Measurements from ENCODE around the gene SDR42E1.
"Not testable (repeated sequence)": the region's sequence is repeated elsewhere in the genome, so short reads cannot be mapped to it uniquely, and the experiment has no call there.

SDR42E1 gene

DNA sequence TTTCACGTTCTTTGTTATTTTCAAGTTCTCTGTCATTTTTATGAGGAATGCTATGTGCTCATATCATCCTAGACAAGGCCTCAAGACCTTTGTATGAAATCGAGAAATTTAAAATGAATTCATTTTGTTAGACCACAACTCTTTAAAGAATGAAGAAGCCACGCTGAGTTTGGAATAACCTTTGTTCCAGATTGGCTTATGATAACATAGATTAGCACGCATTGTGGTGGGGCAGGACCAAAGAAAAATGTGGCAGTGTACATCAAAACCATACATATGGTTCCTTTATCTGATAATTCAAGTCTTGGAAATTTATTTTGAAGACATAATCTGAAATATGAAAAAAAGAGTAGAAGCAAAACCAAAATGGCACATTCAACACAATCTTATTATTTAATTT lies 26.0 kb upstream of the SDR42E1 start:
- no peak for DNase-seq

DNA sequence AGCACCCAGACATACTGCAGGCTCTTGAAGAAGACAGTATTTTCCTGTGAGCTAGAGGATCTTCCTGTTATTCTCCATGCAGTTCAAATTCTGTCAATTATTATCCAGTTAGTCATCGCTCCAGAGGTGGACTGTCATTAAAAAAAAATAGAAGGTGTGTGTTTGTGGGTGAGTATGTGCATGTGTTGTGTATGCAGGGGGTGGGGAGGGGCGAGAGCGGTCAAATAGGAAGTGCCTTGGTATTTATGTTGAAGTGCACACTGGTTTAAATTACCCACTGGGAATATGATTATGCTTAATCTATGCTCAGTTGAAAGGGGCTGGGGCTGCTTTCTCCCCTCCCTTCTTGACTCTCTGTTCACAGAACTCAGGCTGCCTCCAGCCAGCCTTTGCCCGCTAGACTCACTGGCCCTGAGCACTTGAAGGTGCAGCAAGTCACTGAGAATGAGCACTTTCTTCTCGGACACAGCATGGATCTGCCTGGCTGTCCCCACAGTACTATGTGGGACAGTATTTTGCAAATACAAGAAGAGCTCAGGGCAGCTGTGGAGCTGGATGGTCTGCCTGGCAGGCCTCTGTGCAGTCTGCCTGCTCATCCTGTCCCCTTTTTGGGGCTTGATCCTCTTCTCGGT lies 23.8 kb upstream of the SDR42E1 start, which contains the start of gene HSD17B2:
Gene HSD17B2, plus strand, starts transcription at position 273 of the 632 bp plus-strand sequence. Its CDS starts 172 bp downstream, at position 445.
- DNase-seq: no peak

DNA sequence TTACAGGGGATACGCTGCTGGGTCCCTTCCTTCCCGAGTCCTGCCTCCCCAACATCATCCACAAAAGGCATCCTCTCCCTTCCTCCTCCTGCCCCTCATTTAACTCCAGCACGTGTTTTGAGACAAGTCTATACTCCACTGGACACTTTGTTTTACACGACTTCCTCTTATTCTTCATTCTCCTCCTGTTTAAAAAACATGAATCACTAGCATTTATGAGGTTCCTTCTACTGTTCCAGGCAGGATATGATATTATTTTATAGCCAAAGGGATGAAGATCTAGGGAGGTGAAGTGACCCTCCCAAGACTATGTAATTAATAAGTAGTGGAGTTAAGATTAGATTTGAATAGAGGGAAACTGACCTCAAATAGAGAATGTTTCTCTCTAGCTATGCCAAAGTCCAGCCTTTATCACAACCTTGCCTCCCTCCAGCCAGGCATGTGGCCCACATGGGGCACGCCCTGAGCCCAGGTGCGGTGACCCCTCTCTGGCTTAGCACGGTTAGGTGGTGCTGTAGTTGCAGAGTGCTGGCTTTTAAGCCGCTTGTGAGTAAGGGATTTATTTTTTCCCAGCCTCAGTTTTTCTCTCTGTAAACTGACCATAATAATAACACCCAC lies 22.5 kb upstream of the SDR42E1 start:
- DNase-seq: no peak

DNA sequence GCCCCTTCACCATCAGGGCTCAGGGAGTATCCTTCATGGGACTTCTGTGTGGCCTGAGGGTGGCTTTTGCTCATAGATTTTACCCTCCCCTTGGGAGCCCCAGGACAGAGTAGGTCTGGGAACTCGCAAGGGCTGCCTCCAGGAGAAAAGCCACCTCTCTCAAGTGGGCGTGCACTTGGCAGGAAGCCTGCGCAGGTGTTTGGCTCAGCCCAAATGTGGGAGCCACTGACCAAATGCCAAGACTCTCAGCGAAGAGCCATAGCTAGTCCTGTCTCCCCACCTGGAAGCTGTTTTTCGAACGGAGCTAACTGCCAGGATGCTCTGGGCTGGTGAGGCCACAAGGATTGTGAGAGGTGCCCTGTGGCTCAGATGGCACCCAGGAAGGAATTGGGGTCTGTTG lies 21.7 kb upstream of the SDR42E1 start:
- DNase-seq: no peak

DNA sequence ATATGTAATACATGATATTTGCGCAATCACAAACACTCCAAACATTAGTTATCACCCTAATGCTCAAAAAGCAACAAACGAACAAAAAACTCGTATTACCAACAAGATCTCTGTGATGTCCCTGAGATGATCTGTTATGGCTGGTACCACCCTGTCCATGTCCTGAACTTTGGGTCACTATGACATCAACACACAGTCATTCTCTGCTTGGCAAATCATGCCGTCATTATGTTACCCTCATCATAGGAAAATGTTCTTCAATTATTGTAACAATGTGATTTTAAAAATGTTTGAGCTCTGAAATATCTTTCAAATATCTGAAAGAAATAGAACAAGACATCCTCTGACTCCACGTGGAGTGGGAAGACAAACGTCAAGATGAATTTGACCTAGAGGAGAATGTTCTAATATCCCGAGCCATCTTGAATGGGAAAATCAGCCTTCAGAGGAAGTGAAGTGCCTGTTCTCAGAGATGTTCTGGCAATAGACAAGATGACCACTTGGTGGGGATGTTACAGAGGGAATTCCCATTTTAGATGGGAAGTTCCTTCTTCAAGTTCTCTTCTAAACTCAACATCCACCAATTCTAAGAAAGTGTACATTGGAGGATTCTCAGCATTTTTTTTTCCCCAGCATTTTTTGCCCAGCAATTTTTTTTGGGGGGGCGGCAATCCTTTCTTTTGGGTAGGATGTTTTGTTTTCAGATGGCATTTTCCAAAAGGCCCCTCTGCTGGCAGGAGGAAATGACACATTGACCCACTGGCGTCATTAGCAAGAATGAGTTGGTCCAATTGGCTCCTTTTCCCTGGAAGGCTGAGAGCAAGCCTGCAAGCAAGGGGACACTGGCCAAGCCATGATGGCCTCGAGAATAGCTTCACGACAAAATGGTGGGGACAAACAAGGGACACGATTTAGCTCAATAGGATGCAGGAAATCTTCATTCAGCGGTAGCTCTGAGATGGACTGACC lies 20.1 kb upstream of the SDR42E1 start:
- no peak for DNase-seq

DNA sequence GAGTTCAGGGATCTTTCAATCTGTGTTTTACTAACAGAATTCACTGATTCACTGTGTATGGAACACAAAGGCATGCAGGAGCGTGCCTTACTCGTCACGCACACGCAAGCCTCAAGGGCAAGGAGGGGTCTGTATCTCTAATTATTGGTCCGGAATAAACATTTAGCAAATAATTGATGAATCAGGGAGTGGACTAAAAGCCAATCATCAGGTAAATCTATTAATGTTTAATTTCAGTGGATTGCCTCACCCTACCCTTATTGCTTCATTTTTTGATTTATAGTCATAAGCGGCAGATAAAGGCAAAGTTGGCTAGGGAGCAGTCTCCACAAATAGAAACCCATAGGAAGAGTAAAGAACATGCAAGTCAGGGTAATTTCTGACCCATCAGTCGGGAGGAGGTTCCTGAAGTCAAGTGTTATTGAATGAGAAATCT lies 16.4 kb upstream of the SDR42E1 start:
- DNase-seq: no peak

DNA sequence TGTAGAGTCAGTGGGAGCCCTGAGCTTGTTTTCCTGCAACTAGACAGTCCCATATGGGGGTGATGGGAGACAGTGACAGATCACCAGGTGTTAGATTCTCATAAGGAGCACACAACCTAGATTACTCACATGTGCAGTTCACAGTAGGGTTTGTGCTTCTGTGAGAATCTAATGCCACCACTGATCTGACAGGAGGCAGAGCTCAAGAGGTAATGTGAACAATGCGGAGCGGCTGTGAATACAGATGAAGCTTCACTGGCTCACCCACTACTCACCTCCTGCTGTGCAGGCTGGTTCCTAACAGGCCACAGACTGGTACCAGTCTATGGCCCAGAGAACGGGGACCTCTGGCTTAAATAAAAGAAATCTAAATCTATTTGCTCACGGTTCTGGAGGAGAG lies 13.6 kb upstream of the SDR42E1 start:
- DNase-seq: no peak

DNA sequence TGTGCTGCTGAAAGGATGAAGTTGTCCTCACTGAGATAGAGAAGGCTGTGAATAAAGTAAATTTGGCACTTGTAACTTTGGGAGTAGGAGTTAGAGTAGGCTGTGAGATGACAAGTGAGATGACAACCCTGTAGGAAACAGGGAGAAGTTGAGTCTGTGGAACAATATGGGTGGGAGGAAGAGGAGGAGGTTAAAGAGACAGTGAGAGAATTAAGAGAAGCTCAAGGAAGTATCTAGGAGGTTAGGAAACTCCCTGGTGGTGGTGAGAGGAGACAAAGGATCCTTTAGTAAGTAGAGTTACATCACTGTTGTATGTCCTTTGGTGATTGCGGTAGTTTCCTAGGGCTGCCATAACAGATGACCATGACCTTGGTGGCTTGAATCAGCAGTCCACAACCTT lies 13.0 kb upstream of the SDR42E1 start:
- DNase-seq: no peak

DNA sequence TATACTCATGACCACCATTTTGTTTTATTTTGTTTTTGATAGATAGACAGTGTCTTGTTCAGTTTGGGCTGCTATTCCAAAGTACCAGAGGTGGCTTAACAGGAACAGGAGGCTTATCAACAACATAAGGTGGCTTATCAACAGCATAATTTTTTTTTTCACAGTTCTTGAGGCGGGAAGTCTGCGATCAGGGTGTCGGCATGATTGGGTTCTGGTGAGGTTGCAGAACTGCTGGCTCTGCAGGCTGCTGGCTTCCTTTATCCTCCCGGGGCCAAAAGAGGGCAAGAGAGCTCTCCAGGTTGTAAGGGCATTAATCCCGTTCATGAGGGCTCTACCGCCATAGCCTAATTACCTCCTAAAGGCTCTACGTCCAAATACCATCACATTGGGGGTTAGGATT lies 11.9 kb upstream of the SDR42E1 start:
- DNase-seq: no peak

DNA sequence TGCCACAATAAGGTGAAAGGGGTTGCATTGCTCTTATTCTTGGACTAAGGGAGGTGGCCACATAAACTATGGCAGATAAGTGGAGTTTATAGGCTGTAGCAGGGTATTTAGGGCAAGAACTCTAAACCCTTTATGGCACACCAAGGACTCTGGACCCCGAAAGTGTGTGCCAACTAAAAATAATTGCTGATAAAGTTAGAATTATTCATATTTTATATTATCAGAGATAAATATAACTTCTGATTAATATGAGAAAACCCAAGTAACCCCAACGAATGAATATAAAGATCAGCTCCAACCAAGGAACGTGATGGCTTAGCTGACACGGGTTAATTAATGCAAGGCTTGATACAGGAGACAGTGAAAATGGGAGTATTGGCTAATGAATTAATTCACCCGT lies 8.8 kb upstream of the SDR42E1 start:
- DNase-seq: no peak

DNA sequence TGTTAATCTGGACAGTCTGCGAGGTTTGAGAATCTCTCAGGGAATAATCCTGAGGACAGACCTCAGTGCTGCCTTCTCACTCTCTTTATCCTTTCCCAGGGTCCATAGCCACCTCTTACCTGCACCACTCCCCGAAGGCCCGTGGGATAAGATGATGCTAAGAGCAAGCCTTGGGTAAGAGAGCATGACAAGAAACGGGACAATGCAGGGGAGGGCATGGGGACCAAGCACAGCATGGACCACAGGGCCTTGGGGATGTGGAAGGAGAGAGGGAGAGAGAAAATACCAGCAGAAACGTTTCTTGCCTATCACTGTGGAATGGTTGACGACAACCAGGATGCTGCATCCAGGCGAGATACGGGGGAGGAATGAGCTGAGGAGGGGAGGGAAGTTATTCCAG lies 8.3 kb upstream of the SDR42E1 start:
- DNase-seq: no peak

DNA sequence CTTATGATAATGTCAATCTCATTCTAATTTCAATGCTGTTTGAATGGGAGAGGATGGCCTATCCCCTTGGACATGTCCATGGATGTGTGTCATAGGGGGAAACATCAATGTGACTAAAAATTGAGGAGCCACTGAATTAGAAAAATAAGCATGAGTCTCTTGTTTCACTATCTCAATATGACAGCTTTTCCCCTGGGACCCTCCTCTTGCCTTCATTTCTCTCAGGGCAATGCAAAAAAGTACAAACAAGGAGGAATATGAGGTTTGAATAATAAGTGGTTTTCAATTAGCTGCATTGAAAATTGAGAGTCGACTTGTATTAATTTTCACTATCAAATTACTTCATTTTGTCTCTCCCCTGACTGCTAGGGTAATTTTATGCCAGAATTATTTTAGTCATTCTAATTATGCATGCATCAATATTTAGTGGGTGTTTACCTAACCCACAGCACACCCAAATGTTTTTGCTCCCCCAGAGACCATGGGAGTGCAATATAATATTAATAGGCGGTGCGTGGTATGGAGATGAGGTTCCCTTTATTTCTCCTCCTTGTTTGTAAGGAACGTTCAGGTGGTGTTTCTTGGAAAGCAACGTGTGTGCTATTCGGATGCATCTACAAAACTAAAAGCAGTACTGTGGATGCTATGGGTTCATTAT lies 6.8 kb upstream of the SDR42E1 start:
- DNase-seq: no peak

DNA sequence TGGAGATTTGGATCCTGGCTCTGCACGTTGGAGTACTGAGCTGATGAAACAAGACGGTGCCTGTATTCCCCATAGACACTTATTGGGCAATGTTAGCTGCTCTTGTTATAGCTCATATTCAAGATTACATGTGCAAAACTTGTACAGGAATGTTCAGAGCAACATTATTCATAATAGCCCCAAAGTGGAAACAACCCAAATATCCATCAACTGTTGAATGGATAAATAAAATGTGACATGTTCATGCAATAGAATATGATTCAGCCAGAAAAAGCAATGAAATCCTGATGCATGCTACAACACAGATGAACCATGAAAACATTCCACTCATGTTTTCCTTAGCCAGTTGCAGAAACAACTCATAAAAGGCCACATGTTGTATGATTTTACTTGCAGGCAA lies 5.7 kb upstream of the SDR42E1 start:
- no peak for DNase-seq

DNA sequence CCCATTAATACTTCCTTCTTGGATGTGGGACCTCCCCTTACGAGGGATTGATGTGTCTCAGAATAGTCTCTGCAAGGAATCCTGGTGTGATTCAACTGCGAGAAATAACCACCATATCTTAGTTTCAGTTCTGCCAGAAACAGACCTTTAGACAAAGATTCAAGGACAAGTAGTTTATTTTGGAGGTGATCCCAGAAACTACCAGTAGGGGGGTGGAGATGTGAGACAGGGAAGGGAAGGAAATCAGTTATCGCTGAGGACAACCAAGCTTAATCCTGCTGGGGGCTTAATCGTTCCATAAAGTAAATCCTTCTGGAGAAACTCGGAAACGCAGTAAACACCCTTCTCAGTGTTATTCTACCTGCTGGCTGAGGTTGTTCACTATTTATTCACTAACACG lies 5.0 kb upstream of the SDR42E1 start:
- DNase-seq: no peak

DNA sequence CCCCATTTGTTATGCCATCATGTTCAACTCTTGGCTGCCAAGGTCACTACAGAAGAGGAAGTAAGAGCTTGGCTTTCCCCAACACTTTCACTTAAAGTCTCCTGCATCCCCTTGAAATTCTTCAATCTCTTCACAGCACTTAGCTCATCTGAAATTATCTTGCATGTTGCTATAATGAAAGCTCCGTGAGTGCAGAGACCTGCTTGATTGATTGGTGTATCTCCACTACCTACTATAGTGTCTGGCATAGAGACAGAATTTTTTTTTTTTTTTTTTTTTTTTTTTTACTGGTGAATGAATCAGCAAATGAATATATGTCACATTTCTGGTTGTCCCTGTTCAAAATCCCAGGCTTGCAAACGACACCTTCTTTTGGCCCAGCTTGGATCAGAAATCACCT lies 1.9 kb upstream of the SDR42E1 start:
- DNase-seq: no peak

DNA sequence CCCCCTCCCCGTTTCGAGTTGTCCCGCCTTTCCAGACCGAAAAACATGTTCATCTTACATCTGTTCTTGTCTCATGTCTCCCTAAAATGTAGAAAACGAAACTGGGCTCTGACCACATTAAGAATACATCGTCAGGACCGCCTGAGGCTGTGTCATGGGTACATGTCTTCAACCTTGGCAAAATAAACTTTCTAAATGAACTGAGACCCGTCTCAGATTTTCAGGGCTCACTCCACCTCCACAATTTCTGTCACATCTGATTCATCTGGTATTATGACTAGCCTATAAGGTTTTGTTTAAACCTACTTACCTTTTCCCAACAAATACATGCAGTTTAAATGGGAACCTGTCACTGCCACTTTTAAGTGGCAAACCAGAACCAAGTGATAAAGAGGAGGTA lies 621 bp downstream of the SDR42E1 start:
- no peak for DNase-seq

DNA sequence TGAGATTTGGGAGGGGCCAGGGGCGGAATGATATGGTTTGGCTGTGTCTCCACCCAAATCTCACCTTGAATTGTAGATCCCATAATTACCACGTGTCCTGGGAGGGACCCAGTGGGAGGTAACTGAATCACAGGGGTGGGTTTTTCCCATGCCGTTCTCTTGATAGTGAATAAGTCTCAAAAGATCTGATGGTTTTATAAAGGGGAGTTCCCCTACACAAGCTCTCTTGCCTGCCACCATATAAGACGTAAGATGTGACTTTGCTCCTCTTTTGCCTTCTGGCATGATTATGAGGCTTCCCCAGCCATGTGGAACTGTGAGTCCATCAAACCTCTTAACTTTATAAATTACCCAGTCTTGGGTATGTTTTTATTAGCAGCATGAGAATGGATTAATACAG lies 1.5 kb downstream of the SDR42E1 start:
- DNase-seq: not testable (repeated sequence)

DNA sequence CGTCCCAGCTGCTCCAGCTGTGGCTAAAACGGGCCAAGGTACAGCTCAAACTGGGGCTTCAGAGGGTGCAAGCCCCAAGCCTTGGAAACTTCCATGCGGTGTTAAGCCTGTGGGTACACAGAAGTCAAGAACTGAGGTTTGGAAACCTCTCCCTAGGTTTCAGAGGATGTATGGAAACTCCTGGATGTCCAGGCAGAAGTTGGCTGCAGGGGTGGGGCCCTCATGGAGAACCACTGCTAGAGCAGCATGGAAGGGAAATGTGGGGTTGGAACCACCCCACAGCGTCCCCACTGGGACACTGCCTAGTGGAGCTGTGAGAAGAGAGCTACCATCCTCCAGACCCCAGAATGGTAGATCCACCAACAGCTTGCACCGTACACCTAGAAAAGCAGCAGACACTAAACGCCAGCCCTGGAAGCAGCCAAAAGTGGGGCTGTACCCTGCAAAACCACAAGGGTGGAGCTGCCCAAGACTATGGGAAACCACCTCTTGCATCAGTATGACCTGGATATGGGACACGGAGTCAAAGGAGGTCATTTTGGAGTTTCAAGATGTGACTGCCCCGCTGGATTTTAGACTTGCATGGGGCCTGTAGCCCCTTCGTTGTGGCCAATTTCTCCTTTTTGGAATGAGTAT lies 2.2 kb downstream of the SDR42E1 start:
- no peak for DNase-seq

DNA sequence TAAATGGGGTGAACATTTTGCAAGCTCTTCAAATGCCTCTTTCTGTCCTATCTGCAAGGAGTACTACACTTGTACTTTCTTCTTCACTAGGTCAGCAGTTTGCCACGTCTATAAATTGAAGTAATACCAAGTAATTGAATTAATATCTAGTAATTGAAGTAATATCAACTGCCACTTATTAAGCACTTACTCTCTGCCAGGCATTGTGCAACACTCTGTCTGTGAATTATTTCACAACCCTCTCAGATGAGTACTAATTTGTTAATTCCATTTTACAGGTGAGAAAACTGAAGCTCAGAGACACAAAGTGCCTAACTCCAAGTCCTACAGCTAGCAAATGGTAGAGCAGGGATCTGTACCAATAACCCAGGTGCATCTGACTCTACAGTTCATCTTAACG lies 4.1 kb downstream of the SDR42E1 start:
- no peak for DNase-seq

DNA sequence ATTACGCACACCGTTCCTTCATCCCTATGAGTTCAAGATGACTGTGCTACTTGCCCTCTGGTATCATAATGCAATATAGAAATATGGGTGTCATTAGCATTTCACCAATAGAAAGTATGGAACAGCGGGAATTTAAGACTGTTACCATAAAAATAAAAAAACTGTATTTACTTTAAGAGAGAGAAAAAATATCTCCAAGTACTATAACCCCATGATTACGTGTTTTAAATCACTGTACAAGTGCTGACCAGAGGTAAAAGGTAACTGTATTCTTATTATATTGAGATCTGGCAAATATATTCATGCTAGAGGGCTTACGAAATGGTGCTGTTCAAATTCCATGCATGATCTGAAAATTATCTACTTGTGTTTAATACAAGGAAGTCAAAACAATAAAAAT lies 5.2 kb downstream of the SDR42E1 start:
- no peak for DNase-seq

DNA sequence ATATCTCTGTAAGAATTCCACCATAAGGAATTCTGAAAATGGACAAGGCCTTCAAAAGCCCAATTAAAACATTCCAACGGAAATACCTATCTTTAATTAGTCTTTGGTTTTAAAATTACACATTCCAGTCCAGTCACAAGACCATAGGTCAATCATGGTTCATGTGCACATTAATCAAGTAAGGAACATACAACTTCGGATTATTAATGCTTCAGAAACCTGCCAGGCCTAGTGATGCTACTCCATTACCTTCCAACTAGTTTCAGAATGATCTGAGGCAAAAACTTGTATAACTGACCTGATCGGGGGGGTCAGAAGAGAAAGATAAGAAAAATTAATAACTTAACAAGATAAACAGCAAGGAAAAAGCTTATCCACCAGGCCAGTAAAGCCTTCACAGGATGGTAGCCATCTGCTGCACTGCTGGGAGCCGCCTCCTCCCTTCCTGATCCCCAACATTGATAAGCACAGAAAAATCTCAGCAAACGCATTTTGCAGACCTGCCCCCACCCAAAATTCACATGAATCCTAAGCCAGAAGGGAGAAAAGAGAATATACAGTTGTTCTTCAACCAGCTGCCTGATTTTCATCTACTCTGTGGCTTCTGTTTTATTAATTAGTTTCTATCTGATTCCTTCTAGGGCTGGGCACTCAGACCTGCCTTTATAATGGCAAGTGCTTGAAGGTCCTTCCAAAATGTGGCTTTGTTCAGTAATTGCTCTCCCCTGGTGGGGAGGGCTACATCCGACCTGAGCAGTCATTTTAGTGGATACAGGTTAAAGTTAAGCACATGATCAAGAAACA lies 6.0 kb downstream of the SDR42E1 start:
- no peak for DNase-seq

DNA sequence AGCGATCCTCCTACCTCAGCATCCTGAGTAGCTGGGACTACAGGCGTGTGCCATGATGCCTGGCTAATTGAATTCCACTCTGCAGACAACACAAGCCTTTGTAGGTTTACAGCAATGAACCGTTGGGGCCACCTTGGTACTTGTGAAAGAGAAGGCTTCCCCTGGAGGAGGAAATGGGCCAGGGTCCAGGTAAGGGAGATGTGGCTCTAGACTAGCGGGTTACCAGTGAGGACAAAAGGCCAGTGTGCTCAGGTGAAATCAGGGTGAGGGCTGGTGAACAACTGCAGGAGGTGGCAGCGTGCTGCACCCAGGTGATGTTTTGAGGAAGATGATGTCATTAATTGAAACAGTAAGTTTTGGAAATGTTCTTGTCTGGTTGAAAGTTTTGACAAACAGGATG lies 6.7 kb downstream of the SDR42E1 start:
- DNase-seq: no peak

Data from KG1 (cell line).